Activated T-cell treated with anti-CD3 and anti-CD28 coated beads, Interleukin-2, amount 50 U/mL, for 48 hours (primary cell): ENCODE data around the gene MED9.

Source experiments
- DNase-seq, 2 experiments: peaks; one replicate each; pipeline ENCODE4 v3.0.0-alpha.2; 2020

Gene MED9

GRCh38 chr17:17540935-17541639 lies 64.3 kb downstream of the MED9 start:
- no peak for DNase-seq

GRCh38 chr17:17541640-17542001 lies 64.8 kb downstream of the MED9 start:
- no peak for DNase-seq
